IPS DF 4.7 (cell line): ENCODE data around the gene TCP11L2.
"Not testable (repeated sequence)": the region's sequence is repeated elsewhere in the genome, so short reads cannot be mapped to it uniquely, and the experiment has no call there.

ENCODE experiments used
- DNase-seq: peaks from one replicate; pipeline ENCODE4 v3.0.0-alpha.2; 2013; ENCODE audit warnings: low spot score; ENCODE audit errors: extremely low read depth

The TCP11L2 gene

GRCh38 chr12:106284358-106285105 lies 18.0 kb upstream of the TCP11L2 start:
- DNase-seq, result no peak

GRCh38 chr12:106285982-106286381 lies 16.6 kb upstream of the TCP11L2 start:
- DNase-seq, result no peak

- not testable (repeated sequence) for DNase-seq
These were observed 15.9 kb upstream of the TCP11L2 start for GRCh38 chr12:106286576-106287162.

DNA sequence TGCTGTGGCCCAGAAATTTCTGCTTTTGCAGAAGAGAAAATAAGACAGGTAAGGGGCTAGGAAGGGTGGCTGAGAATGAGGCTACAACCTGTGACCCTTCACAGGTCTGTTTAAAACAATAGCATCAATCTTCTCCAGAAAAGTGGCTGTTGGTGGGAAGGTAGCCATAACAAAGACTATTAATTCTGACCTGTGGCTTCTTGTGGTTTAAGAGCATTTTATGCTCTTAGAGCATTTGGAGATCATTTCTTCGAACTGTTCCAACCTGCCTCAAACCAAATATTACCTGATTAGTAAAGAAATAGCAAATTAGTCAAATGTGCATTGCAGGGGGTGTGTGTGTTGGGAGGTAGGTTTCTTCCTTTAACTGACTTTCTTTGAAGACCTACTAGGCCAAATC lies 15.2 kb upstream of the TCP11L2 start:
- no peak for DNase-seq

- DNase-seq, result no peak
These were observed 14.4 kb upstream of the TCP11L2 start for GRCh38 chr12:106288101-106288493.

DNA sequence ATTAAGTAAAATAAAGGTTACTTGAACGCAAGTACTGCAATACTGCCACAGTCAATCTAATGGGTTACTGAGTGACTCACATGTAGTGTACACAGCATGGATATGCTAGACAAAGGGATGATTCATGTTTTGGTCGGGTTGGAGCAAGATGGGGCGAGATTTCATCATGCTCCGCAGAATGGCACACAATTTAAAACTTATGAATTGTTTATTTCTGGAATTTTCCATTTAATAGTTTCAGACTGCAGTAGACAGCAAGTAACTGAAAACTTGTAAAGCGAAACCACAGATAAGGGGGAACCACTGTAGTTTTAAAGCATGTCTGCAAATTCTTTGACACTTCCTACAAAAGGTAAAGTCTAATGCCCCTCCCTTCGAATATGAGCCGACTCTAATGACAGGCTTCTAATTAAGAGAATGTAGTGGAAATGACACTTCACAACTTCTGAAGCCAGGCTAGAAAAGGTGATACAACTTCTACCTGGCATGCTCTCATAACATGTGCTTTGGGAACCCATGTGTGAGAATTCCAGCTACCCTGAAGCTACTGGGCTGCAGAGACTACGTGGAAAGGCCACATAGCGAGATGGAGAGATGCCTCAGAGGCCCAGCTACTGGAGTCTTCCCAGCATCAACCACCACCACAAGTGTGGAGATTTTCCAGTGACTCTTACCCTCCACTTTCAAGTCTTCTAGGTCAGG lies 13.9 kb upstream of the TCP11L2 start:
- DNase-seq, result no peak

DNA sequence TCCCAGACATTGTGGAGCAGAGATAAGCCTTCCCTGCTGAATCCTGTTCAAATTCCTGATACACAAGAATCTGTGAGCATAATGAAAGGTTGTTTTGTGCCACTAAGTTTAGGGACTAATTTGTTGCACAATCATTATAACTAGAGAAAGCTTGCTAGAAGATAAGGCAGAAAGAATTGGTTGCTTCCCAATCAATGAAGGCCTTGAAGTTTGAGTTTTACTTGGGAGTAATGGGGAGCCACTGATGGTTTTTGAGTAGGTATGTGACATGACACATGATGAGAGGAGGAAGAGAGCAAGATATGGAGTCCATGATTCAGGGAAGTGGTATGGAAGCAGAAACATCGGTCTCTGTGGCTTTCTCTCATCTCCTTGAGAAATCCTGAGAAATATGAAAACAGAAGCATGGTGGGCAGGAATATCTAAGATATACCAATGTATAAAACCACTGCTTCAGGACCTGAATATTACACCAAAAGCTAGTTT lies 13.3 kb upstream of the TCP11L2 start:
- DNase-seq, result no peak

- no peak for DNase-seq
These were observed 11.9 kb upstream of the TCP11L2 start for GRCh38 chr12:106290666-106291065.

DNA sequence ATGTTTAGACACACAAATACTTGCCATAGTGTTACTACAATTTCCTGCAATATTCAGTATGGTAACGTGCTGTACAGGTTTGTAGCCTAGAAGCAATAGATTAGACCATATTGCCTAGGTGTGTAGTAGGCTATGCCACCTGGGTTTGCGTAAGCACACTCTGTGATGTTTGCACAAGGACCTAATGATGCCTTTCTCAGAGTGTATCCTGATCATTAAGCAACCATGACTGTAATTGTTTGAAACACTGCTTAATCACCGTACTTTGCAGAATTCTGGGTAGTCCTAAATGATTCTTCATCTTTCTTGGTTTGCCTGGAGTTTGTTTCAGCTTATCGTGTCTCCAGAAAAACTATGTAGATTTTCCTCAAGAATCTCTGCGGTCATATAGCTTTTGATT lies 11.2 kb upstream of the TCP11L2 start:
- DNase-seq, result no peak

GRCh38 chr12:106292339-106292738 lies 10.2 kb upstream of the TCP11L2 start:
- no peak for DNase-seq

- DNase-seq, result no peak
These were observed 6.2 kb upstream of the TCP11L2 start for GRCh38 chr12:106296179-106296877.

DNA sequence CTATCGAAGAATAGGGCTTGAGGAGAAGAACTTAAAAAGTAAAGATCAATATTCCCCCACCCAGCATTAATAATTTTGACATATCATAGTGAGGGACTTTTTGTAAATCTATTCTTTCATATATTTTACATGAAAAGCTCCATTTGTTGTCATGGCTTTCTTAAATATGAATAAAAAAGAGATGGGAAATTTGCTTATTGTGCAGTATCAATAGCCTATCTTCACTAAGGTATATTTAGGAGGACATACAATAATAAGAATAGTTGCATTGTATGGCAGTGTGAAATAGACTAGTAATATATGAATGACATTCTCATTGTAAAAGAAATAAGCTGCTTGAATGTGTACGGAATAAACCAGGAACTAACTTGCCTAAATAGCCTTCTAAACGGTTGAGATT lies 5.5 kb upstream of the TCP11L2 start:
- no peak for DNase-seq

GRCh38 chr12:106297681-106298080 lies 4.9 kb upstream of the TCP11L2 start:
- DNase-seq, result no peak

- DNase-seq, result no peak
These were observed 3.2 kb upstream of the TCP11L2 start for GRCh38 chr12:106299202-106299774.

DNA sequence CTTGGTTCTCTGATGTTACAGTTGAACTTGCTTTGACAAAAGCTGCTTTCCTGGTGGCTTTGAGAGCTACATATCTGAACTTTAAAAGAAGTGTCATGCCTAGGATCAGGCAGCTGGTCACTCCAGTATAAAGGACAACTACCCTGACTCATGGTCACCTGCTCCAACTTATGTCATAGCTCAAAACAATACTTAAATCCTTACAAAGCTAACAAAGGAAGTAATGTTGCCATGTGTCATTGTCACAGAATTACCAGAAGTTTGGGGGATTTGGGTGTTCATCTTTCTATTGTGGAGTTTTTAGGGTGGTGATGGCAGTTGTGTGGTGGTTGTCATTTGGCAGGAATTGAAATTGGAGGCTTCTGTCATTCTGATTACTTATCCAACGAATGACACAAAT lies 1.8 kb upstream of the TCP11L2 start:
- no peak for DNase-seq

GRCh38 chr12:106301241-106301610 lies 1.3 kb upstream of the TCP11L2 start:
- no peak for DNase-seq

GRCh38 chr12:106301611-106302321 lies 767 bp upstream of the TCP11L2 start:
- DNase-seq, result no peak

GRCh38 chr12:106303202-106303820 lies 778 bp downstream of the TCP11L2 start:
- DNase-seq, result no peak

- DNase-seq, result no peak
These were observed 1.5 kb downstream of the TCP11L2 start for GRCh38 chr12:106304001-106304421.

GRCh38 chr12:106304797-106305196 lies 2.3 kb downstream of the TCP11L2 start:
- DNase-seq, result no peak
